ENCODE results near the gene AGL. TPM values are rescaled to one million over a fixed set of nuclear protein-coding genes. Genes with fewer than 3 reads are reported as not detected.

Gene AGL
- total and polyA plus RNA-seq, 2 of the 8 experiments (the other 6 are each of a cell fraction or from before 2014, with no cell fraction given), result 2.7 to 19.2 TPM

GRCh38 chr1:99969729-99970621 lies 119.8 kb downstream of the AGL start, which contains the start of gene SLC35A3 (continued):
- TF ChIP-seq GABPA (IDR thresholded peaks at IDR 0.05; ENCODE audit: borderline replicate concordance, insufficient read depth, low read length) (peak; percentile 97), TBP (IDR thresholded peaks at IDR 0.05; ENCODE audit: low read depth, low read length) (peak; percentile 88), CBX5 (IDR thresholded peaks at IDR 0.05; ENCODE audit: low read depth, low read length) (no peak), ATF2 (IDR thresholded peaks at IDR 0.05; ENCODE audit: low read length) (no peak), YY1 (IDR thresholded peaks at IDR 0.05; ENCODE audit: low read depth, low read length) (peak; percentile 77)
- TF ChIP-seq, protein P1, sequence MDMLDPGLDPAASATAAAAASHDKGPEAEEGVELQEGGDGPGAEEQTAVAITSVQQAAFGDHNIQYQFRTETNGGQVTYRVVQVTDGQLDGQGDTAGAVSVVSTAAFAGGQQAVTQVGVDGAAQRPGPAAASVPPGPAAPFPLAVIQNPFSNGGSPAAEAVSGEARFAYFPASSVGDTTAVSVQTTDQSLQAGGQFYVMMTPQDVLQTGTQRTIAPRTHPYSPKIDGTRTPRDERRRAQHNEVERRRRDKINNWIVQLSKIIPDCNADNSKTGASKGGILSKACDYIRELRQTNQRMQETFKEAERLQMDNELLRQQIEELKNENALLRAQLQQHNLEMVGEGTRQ (IDR thresholded peaks at IDR 0.05; ENCODE audit: low read length), result no peak
